H9 (cell line): ENCODE data around the gene GSG1L. TPM values are rescaled to one million over a fixed set of nuclear protein-coding genes. Genes with fewer than 3 reads are reported as not detected.

Experiments used
- DNase-seq: peaks from one replicate; pipeline ENCODE4 v3.0.0-alpha.2; 2017
- H2AFZ ChIP-seq: one replicate; pipeline ENCODE4 v1.6.1; 2013; ENCODE audit warnings: mild to moderate bottlenecking, low read length, control low read depth, moderate library complexity
- H2AK5ac ChIP-seq: 2 replicates; pipeline ENCODE4 v1.6.1; 2013; ENCODE audit warnings: low read length, control low read depth, mixed read lengths; ENCODE audit not compliant: insufficient read length
- H2BK120ac ChIP-seq: one replicate; pipeline ENCODE4 v1.6.1; 2013; ENCODE audit warnings: low read depth, mild to moderate bottlenecking, low read length, control low read depth, inconsistent platforms; ENCODE audit not compliant: poor library complexity, severe bottlenecking
- H2BK12ac ChIP-seq: 2 replicates; pipeline ENCODE4 v1.6.1; 2013; ENCODE audit warnings: low read length, control low read depth, mixed read lengths, low read depth; ENCODE audit not compliant: insufficient read length
- H2BK15ac ChIP-seq: 2 replicates; pipeline ENCODE4 v1.6.1; 2013; ENCODE audit warnings: low read depth, low read length, control low read depth
- H2BK20ac ChIP-seq: one replicate; pipeline ENCODE4 v1.6.1; 2013; ENCODE audit warnings: low read depth, mild to moderate bottlenecking, low read length, control low read depth, inconsistent platforms; ENCODE audit not compliant: poor library complexity, severe bottlenecking
- H2BK5ac ChIP-seq: 2 replicates; pipeline ENCODE4 v1.6.1; 2013; ENCODE audit warnings: low read length, control low read depth, mixed read lengths; ENCODE audit not compliant: insufficient read length
- H3K14ac ChIP-seq: 2 replicates; pipeline ENCODE4 v1.6.1; 2013; ENCODE audit warnings: low read length, control low read depth; ENCODE audit not compliant: insufficient read depth
- H3K18ac ChIP-seq: 2 replicates; pipeline ENCODE4 v1.6.1; 2013; ENCODE audit warnings: low read depth, mild to moderate bottlenecking, mixed read lengths, low read length, control low read depth; ENCODE audit not compliant: insufficient read length
- H3K23ac ChIP-seq: 2 replicates; pipeline ENCODE4 v1.6.1; 2013; ENCODE audit warnings: low read length, control low read depth, mixed read lengths, low read depth; ENCODE audit not compliant: insufficient read length
- H3K23me2 ChIP-seq: 2 replicates; pipeline ENCODE4 v1.6.1; 2013; ENCODE audit warnings: low read depth, mild to moderate bottlenecking, mixed read lengths, low read length, control low read depth; ENCODE audit not compliant: insufficient read length, poor library complexity, severe bottlenecking
- H3K27ac ChIP-seq: 2 replicates; pipeline ENCODE4 v1.5.1; 2013; ENCODE audit warnings: low read length, control low read depth, mixed read lengths, low read depth; ENCODE audit not compliant: insufficient read length
- H3K27me3 ChIP-seq: 2 replicates; pipeline ENCODE4 v1.6.1; 2013; ENCODE audit warnings: low read length, control low read depth, inconsistent platforms; ENCODE audit not compliant: insufficient read depth
- H3K4ac ChIP-seq: 2 replicates; pipeline ENCODE4 v1.6.1; 2013; ENCODE audit warnings: low read depth, mild to moderate bottlenecking, control low read depth, inconsistent platforms, low read length, moderate library complexity
- H3K4me1 ChIP-seq: 2 replicates; pipeline ENCODE4 v1.6.1; 2013; ENCODE audit warnings: low read length, control low read depth, inconsistent platforms; ENCODE audit not compliant: insufficient read depth
- H3K4me2 ChIP-seq: 2 replicates; pipeline ENCODE4 v1.6.1; 2013; ENCODE audit warnings: low read length, control low read depth, mixed read lengths; ENCODE audit not compliant: insufficient read length, insufficient read depth
- H3K56ac ChIP-seq: 2 replicates; pipeline ENCODE4 v1.6.1; 2013; ENCODE audit warnings: low read depth, mild to moderate bottlenecking, mixed read lengths, low read length, control low read depth; ENCODE audit not compliant: insufficient read length
- H3K79me1 ChIP-seq: 2 replicates; pipeline ENCODE4 v1.6.1; 2013; ENCODE audit warnings: low read depth, mild to moderate bottlenecking, moderate library complexity, low read length, control low read depth, inconsistent platforms; ENCODE audit not compliant: insufficient read depth, poor library complexity, severe bottlenecking
- H3K79me2 ChIP-seq: 2 replicates; pipeline ENCODE4 v1.6.1; 2013; ENCODE audit warnings: low read length, control low read depth, inconsistent platforms; ENCODE audit not compliant: insufficient read depth
- H3K9ac ChIP-seq: 2 replicates; pipeline ENCODE4 v1.6.1; 2013; ENCODE audit warnings: low read length, control low read depth, mixed read lengths; ENCODE audit not compliant: insufficient read length; ENCODE audit errors: extremely low read depth
- H3K9me3 ChIP-seq: one replicate; pipeline ENCODE4 v1.6.1; 2013; ENCODE audit warnings: low read depth, low read length, inconsistent platforms; ENCODE audit not compliant: control insufficient read depth
- H3T11ph ChIP-seq: one replicate; pipeline ENCODE4 v1.6.1; 2013; ENCODE audit warnings: mild to moderate bottlenecking, low read length, control low read depth, inconsistent platforms
- H4K20me1 ChIP-seq: one replicate; pipeline ENCODE4 v1.6.1; 2013; ENCODE audit not compliant: control insufficient read depth, insufficient read length, insufficient read depth
- H4K5ac ChIP-seq: 2 replicates; pipeline ENCODE4 v1.6.1; 2013; ENCODE audit warnings: low read depth, mild to moderate bottlenecking, mixed read lengths, low read length, control low read depth; ENCODE audit not compliant: insufficient read length
- H4K8ac ChIP-seq: replicated peaks from 2 replicates; pipeline ENCODE4 v1.6.1; 2013; ENCODE audit warnings: low read length, control low read depth, mixed read lengths, low read depth; ENCODE audit not compliant: insufficient read length
- H4K91ac ChIP-seq: 2 replicates; pipeline ENCODE4 v1.6.1; 2013; ENCODE audit warnings: low read depth, mild to moderate bottlenecking, moderate library complexity, mixed read lengths, low read length, control low read depth; ENCODE audit not compliant: insufficient read length
- H3K27ac Mint-ChIP-seq, 3 experiments: 2 replicates in 2 of 3; 3 replicates in 1 of 3; pipeline ENCODE4 v1.8.0; 2020 to 2021; ENCODE audit warnings: mixed read lengths in 3 of 3, mild to moderate bottlenecking in 1 of 3, moderate library complexity in 1 of 3
- H3K27me3 Mint-ChIP-seq: 2 replicates; pipeline ENCODE4 v1.8.0; 2021; ENCODE audit warnings: low read depth, mild to moderate bottlenecking, moderate library complexity, mixed read lengths
- H3K36me3 Mint-ChIP-seq, 3 experiments: 2 replicates in 2 of 3; 3 replicates in 1 of 3; pipeline ENCODE4 v1.8.0; 2020 to 2021; ENCODE audit warnings: low read depth in 3 of 3, mixed read lengths in 3 of 3; ENCODE audit not compliant: insufficient read depth in 1 of 3
- H3K4me1 Mint-ChIP-seq, 2 experiments: 2 replicates each; pipeline ENCODE4 v1.8.0; 2020; ENCODE audit warnings: mixed read lengths in 2 of 2
- H3K4me3 Mint-ChIP-seq, 2 experiments: 2 replicates in 1 of 2; 3 replicates in 1 of 2; pipeline ENCODE4 v1.8.0; 2020 to 2021; ENCODE audit warnings: mild to moderate bottlenecking in 2 of 2, mixed read lengths in 2 of 2, moderate library complexity in 1 of 2
- H3K9me3 Mint-ChIP-seq, 2 experiments: 2 replicates in 1 of 2; 3 replicates in 1 of 2; pipeline ENCODE4 v1.8.0; 2020; ENCODE audit warnings: mild to moderate bottlenecking in 2 of 2, mixed read lengths in 2 of 2, moderate library complexity in 1 of 2
- WGBS: extraction: QIAGEN DNeasy Blood & Tissue Kit; methylation state at CpG from one replicate; pipeline ENCODE4 v1.1.7; 2013; ENCODE audit warnings: missing lambda C conversion rate, low lambda C conversion rate, mixed read lengths; ENCODE audit not compliant: insufficient read length; ENCODE audit errors: extremely low coverage; 5-methylcytosine and 5-hydroxymethylcytosine counted together
- total RNA-seq: library from RNA; stranded (reverse); gene quantifications from 2 replicates; pipeline ENCODE4 v1.2.1, GENCODE V29; 2021
- TF ChIP-seq, protein P1 (sequence below): fragments of 200-600 bp; sonication (generic); conservative IDR thresholded peaks from 3 replicates; pipeline ENCODE4 v1.8.0; 2021; ENCODE audit warnings: antibody characterized with exemption, mild to moderate bottlenecking

The GSG1L gene
- total RNA-seq, 1 experiment from 2014 or later, result 0.35 TPM

DNA sequence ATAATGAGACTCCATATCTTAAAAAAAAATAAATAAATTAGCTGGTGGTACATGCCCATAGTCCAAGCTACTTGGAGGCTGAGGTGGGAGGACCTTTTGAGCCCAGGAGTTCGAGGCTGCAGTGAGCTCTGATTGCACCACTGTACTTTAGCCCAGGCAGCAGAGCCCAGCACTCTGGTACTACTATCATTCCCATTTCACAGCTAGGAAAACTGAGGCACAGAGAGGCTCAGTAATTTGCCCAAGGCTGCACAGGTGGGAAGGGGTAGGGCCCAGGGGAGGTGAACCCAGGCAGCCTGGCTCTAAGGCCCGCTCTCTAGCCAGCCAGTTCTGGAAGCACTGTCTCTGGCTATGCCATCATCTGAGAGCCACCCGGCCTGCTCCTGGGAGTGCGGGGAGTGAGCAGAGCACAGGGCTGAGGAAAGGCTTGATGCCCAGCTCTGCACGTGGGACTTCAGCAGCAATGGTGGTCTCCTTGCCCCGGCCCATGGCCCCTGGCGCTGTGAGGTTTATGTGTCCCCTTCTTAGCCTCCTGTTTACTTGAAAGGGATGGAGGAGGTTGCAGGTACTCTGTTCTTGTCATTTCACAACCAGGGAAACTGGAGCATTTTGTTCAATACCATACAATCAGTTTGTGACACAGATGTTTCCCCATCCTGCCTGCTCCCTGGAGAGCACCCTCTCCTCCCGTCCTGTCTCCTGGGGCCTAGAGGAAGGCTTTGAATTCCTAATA, 291.3 kb downstream of the GSG1L start:
- Histone ChIP-seq H3K27me3 (no peaks in the 10 kb centered on the region), H4K5ac (no peak overlapping the region), H2BK20ac (no peak overlapping the region), H2AFZ (no peak overlapping the region), H3K9ac (no peak overlapping the region), H2BK5ac (no peak overlapping the region), H3K79me2 (no peaks in the 10 kb centered on the region), H3K9me3 (no peaks in the 10 kb centered on the region), H3K4me1 (no peaks in the 10 kb centered on the region), H3K4me2 (no peak overlapping the region), H3K27ac (no peak overlapping the region), H3K56ac (no peak overlapping the region), H3K23me2 (no peaks in the 10 kb centered on the region), H2BK15ac (no peak overlapping the region), H2AK5ac (no peak overlapping the region), H2BK120ac (no peak overlapping the region), H4K8ac (no peak overlapping the region), H3K4ac (no peak overlapping the region), H3K14ac (no peak overlapping the region; the same call in 1 of the 2 replicates), H4K91ac (no peak overlapping the region), H3K18ac (no peak overlapping the region), H4K20me1 (no peaks in the 10 kb centered on the region), H3K79me1 (no peaks in the 10 kb centered on the region), H3K23ac (no peak overlapping the region), H2BK12ac (no peak overlapping the region), H3T11ph (no peak overlapping the region)
- no CpG with 5 or more reads among the region's 8 CpGs for WGBS
- DNase-seq, result no peak
- H3K9me3 Mint-ChIP-seq, result no peaks in the 10 kb centered on the region
- no peak overlapping the region for H3K27ac Mint-ChIP-seq
- H3K4me3 Mint-ChIP-seq, result no peak overlapping the region
- H3K4me1 Mint-ChIP-seq, result 0 out of 4 replicates have a peak, but pooled peaks cover 0 to 4% of the 10 kb centered on the region in 2 experiments
- H3K27me3 Mint-ChIP-seq, result no peaks in the 10 kb centered on the region
- TF ChIP-seq, protein P1, sequence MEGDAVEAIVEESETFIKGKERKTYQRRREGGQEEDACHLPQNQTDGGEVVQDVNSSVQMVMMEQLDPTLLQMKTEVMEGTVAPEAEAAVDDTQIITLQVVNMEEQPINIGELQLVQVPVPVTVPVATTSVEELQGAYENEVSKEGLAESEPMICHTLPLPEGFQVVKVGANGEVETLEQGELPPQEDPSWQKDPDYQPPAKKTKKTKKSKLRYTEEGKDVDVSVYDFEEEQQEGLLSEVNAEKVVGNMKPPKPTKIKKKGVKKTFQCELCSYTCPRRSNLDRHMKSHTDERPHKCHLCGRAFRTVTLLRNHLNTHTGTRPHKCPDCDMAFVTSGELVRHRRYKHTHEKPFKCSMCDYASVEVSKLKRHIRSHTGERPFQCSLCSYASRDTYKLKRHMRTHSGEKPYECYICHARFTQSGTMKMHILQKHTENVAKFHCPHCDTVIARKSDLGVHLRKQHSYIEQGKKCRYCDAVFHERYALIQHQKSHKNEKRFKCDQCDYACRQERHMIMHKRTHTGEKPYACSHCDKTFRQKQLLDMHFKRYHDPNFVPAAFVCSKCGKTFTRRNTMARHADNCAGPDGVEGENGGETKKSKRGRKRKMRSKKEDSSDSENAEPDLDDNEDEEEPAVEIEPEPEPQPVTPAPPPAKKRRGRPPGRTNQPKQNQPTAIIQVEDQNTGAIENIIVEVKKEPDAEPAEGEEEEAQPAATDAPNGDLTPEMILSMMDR, result no peak
- no peaks in the 10 kb centered on the region; a peak in 3 of 7 replicates for H3K36me3 Mint-ChIP-seq
